Measurements from ENCODE around the gene CACNB1.

CACNB1 gene

DNA sequence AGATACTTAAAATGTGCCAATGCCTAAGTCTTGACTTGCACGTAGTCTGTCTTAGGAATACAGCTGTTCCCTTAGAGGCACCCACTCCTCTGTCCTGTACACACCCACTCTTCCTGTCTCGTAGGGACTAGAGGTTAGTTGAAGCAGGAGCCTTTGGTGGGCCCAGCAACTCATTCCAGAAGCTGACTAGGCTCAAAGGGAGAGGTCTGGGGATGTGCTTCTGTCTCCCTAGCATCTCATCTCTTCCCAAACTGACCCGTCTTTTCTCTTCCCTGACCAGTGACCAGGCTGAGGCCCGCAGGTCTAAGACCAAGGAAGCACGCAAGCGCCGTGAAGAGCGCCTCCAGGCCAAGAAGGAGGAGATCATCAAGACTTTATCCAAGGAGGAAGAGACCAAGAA, 6.8 kb upstream of the CACNB1 start:
- CTCF ChIA-PET = interaction anchor here (1.1 to 18.9 kb wide), 5 partner anchors 36 to 428 kb away, joined by 3 to 733 read pairs (median 3); no protein-coding TSS in a partner anchor
- Histone ChIP-seq H3K27ac (ENCODE audit: extremely low read depth, low read depth, low read length) (0 out of 2 replicates have a peak overlapping the region, but pooled peaks have one; percentile 33), H3K9me3 (ENCODE audit: control insufficient read depth, insufficient read depth, low read depth, low read length) (no peaks in the 10 kb centered on the region), H3K36me3 (ENCODE audit: control insufficient read depth in 2 of 2, insufficient read depth in 1 of 2, low read length in 2 of 2) (peaks cover 38 to 48% of the 10 kb centered on the region in 2 experiments), H3K4me1 (ENCODE audit: control insufficient read depth, insufficient read depth, low read length) (peaks cover 6% of the 10 kb centered on the region), H3K4me3 (ENCODE audit: low read depth, low read length) (no peak overlapping the region)
- TF ChIP-seq ZFP69B (tag by site-specific recombination; IDR thresholded peaks at IDR 0.05) (peak; percentile 65; the same call in 1 of the 2 replicates), ZNF555 (tag by site-specific recombination; conservative IDR thresholded peaks at IDR 0.05) (no peak), ZNF324 (tag by site-specific recombination; IDR thresholded peaks at IDR 0.05) (no peak), KLF7 (tag by site-specific recombination; IDR thresholded peaks at IDR 0.05; ENCODE audit: borderline replicate concordance) (no peak)
- TF ChIP-seq, protein P1, sequence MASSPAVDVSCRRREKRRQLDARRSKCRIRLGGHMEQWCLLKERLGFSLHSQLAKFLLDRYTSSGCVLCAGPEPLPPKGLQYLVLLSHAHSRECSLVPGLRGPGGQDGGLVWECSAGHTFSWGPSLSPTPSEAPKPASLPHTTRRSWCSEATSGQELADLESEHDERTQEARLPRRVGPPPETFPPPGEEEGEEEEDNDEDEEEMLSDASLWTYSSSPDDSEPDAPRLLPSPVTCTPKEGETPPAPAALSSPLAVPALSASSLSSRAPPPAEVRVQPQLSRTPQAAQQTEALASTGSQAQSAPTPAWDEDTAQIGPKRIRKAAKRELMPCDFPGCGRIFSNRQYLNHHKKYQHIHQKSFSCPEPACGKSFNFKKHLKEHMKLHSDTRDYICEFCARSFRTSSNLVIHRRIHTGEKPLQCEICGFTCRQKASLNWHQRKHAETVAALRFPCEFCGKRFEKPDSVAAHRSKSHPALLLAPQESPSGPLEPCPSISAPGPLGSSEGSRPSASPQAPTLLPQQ (tag by site-specific recombination; IDR thresholded peaks at IDR 0.05) = 0 out of 2 replicates have a peak, but pooled peaks have one; percentile 31
- POLR2A ChIA-PET = interaction anchor here (0.9 to 5.4 kb wide), 3 partner anchors 33 to 51 kb away, joined by 6 to 72 read pairs (median 47); no protein-coding TSS in a partner anchor

DNA sequence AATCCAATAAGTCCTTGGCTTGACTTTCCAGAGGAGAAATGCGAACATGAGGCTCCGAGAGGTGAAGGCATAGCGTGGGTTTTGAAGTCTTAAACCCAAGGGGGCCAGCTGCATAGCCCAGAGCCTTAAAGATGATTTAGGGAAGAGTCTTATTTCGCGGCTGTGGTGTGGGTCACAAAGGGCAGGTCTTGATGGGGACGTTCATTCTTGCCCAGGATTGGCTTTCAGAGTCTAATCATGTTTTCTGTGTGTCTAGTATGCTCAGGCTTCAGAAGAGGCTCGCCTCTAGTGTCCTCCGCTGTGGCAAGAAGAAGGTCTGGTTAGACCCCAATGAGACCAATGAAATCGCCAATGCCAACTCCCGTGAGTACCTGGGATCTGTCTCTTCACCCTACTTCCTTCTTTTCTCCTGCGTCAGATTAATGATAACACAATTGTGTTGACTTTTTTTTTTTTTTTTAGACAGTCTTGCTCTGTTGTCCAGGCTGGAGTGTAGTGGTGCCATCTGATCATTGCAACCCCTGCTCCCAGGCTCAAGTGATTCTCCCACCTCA, 3.6 kb upstream of the CACNB1 start:
- POLR2A ChIA-PET = interaction anchor here (0.6 to 2.6 kb wide), 5 partner anchors 20 to 200 kb away, joined by 3 to 22 read pairs (median 16); no protein-coding TSS in a partner anchor
- no peaks in the 10 kb centered on the region for H3K9me3 ChIP-seq (ENCODE audit: control insufficient read depth, insufficient read depth, low read depth, low read length)
- H3K4me1 ChIP-seq (ENCODE audit: control insufficient read depth, insufficient read depth, low read length) = peaks cover 5% of the 10 kb centered on the region; the same call in 1 of the 2 replicates
- no peak for TF ChIP-seq ZNF416 (tag by site-specific recombination; IDR thresholded peaks at IDR 0.05)
- CTCF ChIA-PET = interaction anchor here (0.7 to 18.9 kb wide), 3 partner anchors 39 to 319 kb away, joined by 4 to 733 read pairs (median 6); no protein-coding TSS in a partner anchor
- peak overlapping the region; percentile 99 for H3K27ac ChIP-seq (ENCODE audit: extremely low read depth, low read depth, low read length)
- peak overlapping the region; percentile 96 for H3K4me3 ChIP-seq (ENCODE audit: low read depth, low read length)
- peaks cover 38 to 48% of the 10 kb centered on the region in 2 experiments for H3K36me3 ChIP-seq (ENCODE audit: control insufficient read depth in 2 of 2, insufficient read depth in 1 of 2, low read length in 2 of 2)

DNA sequence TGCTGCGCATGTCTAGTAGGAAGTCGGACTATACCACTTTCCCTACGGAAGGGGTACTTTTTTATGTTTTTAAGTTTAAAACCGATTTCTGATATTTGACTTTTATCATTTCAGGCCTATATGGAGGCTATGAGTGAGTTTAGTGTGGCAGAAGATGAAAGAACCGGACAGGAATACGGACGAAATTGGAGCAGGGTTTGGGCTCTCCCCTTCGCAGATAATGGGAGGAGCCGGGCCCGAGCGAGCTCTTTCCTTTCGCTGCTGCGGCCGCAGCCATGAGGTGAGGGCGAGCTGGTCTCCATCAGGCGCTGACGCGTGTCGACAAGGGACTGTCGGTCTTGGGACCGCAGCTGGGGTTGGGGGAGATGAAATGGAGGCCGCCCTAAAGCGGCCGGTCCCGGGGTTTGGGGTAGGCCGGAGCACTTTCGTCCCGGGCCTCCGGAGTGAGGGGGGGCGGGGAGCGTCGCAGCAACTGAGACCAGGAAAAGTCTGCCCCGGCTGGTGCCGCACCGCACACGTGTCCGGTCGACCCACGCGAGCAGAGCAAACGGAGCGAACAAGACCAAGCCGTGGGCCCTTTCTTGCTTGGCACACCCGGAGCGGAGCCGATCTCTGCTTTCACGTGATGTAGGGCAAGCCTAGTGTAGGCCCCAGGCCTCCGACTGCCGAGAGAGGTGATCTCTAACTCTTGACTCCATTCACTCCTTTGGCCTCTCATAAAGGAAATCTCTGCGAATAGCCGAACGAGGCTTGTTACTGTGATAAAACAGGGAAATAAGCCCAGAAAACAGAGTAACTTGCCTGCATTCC, 2.8 kb upstream of the CACNB1 start, which contains the start of gene RPL19:
TSS of gene RPL19 (plus strand) at position 214 of the 810 bp plus-strand sequence. CDS start at position 276, 62 bp downstream.
- peaks cover 12% of the 10 kb centered on the region; the same call in 1 of the 2 replicates for H3K4me1 ChIP-seq (ENCODE audit: control insufficient read depth, insufficient read depth, low read length)
- CTCF ChIA-PET = interaction anchor here (0.7 to 18.9 kb wide), 10 partner anchors 9 to 333 kb away, joined by 3 to 733 read pairs (median 6); no protein-coding TSS in a partner anchor
- peak within 1 kb of the TSS; percentile 96 for H3K4me3 ChIP-seq (ENCODE audit: low read depth, low read length)
- TF ChIP-seq HOXD13 (CRISPR knock-in tag; IDR thresholded peaks at IDR 0.05; ENCODE audit: borderline replicate concordance) (no peak), ZNF501 (tag by site-specific recombination; IDR thresholded peaks at IDR 0.05) (no peak), ZNF660 (tag by site-specific recombination; IDR thresholded peaks at IDR 0.05) (peak; percentile 34; the same call in 1 of the 2 replicates), ZNF114 (tag by site-specific recombination; IDR thresholded peaks at IDR 0.05) (no peak), ZNF366 (tag by site-specific recombination; conservative IDR thresholded peaks at IDR 0.05) (no peak), ZNF585B (tag by site-specific recombination; IDR thresholded peaks at IDR 0.05) (no peak), KLF10 (tag by site-specific recombination; IDR thresholded peaks at IDR 0.05) (0 out of 2 replicates have a peak, but pooled peaks have one; percentile 65), ZNF629 (tag by site-specific recombination; IDR thresholded peaks at IDR 0.05) (peak; percentile 52; the same call in 1 of the 2 replicates), ZFP3 (tag by site-specific recombination; IDR thresholded peaks at IDR 0.05; ENCODE audit: low read depth) (no peak)
- TF ChIP-seq, protein P2, sequence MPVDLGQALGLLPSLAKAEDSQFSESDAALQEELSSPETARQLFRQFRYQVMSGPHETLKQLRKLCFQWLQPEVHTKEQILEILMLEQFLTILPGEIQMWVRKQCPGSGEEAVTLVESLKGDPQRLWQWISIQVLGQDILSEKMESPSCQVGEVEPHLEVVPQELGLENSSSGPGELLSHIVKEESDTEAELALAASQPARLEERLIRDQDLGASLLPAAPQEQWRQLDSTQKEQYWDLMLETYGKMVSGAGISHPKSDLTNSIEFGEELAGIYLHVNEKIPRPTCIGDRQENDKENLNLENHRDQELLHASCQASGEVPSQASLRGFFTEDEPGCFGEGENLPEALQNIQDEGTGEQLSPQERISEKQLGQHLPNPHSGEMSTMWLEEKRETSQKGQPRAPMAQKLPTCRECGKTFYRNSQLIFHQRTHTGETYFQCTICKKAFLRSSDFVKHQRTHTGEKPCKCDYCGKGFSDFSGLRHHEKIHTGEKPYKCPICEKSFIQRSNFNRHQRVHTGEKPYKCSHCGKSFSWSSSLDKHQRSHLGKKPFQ (tag by site-specific recombination; IDR thresholded peaks at IDR 0.05) = no peak
- TF ChIP-seq, protein P3, sequence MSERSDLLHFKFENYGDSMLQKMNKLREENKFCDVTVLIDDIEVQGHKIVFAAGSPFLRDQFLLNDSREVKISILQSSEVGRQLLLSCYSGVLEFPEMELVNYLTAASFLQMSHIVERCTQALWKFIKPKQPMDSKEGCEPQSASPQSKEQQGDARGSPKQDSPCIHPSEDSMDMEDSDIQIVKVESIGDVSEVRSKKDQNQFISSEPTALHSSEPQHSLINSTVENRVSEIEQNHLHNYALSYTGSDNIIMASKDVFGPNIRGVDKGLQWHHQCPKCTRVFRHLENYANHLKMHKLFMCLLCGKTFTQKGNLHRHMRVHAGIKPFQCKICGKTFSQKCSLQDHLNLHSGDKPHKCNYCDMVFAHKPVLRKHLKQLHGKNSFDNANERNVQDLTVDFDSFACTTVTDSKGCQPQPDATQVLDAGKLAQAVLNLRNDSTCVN (tag by site-specific recombination; optimal IDR thresholded peaks at IDR 0.05) = peak; percentile 32
- TF ChIP-seq, protein P4, sequence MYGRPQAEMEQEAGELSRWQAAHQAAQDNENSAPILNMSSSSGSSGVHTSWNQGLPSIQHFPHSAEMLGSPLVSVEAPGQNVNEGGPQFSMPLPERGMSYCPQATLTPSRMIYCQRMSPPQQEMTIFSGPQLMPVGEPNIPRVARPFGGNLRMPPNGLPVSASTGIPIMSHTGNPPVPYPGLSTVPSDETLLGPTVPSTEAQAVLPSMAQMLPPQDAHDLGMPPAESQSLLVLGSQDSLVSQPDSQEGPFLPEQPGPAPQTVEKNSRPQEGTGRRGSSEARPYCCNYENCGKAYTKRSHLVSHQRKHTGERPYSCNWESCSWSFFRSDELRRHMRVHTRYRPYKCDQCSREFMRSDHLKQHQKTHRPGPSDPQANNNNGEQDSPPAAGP (tag by site-specific recombination; IDR thresholded peaks at IDR 0.05) = peak; percentile 46
- TF ChIP-seq, protein P5, sequence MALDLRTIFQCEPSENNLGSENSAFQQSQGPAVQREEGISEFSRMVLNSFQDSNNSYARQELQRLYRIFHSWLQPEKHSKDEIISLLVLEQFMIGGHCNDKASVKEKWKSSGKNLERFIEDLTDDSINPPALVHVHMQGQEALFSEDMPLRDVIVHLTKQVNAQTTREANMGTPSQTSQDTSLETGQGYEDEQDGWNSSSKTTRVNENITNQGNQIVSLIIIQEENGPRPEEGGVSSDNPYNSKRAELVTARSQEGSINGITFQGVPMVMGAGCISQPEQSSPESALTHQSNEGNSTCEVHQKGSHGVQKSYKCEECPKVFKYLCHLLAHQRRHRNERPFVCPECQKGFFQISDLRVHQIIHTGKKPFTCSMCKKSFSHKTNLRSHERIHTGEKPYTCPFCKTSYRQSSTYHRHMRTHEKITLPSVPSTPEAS (tag by site-specific recombination; IDR thresholded peaks at IDR 0.05) = no peak

More for the DNA sequence above, 2.8 kb upstream of the CACNB1 start, which contains the start of gene RPL19:
- POLR2A ChIA-PET = interaction anchor here (0.5 to 2.6 kb wide), 64 partner anchors 10 to 691 kb away, joined by 3 to 42 read pairs (median 4); partner anchors contain the start of genes ARL5C, CDK12, EPOP and FBXL20
- peaks cover 38 to 48% of the 10 kb centered on the region in 2 experiments for H3K36me3 ChIP-seq (ENCODE audit: control insufficient read depth in 2 of 2, insufficient read depth in 1 of 2, low read length in 2 of 2)
- H3K27ac ChIP-seq (ENCODE audit: extremely low read depth, low read depth, low read length) = peak within 1 kb of the TSS; percentile 99
- no peaks in the 10 kb centered on the region for H3K9me3 ChIP-seq (ENCODE audit: control insufficient read depth, insufficient read depth, low read depth, low read length)

Measured in HEK293 (cell line).